Spleen (tissue), 11 donors: ENCODE results near the gene SLC17A1. TPM values are rescaled to one million over a fixed set of nuclear protein-coding genes. Genes with fewer than 3 reads are reported as not detected.

ENCODE experiments used
- DNase-seq: peaks from one replicate; pipeline ENCODE4 v3.0.0-alpha.2; 2020
- H3K27ac ChIP-seq, 8 donors: fragments of 200-600 bp; sonication (generic) in 7 of 8; 1 replicate in 4 of 8; 2 replicates in 4 of 8; pipeline versions ENCODE4 v1.5.0 to v1.8.0; 2016 to 2021; ENCODE audit warnings: inconsistent platforms in 4 of 8, mild to moderate bottlenecking in 4 of 8, moderate library complexity in 1 of 8
- H3K27me3 ChIP-seq, 7 donors: fragments of 200-600 bp; sonication (generic) in 6 of 7; replicated peaks in 1 of 7; 1 replicate in 4 of 7; 2 replicates in 3 of 7; pipeline versions ENCODE4 v1.5.0 to v1.8.0; 2016 to 2021; ENCODE audit warnings: inconsistent platforms in 3 of 7, mild to moderate bottlenecking in 1 of 7
- H3K36me3 ChIP-seq, 6 donors: fragments of 200-600 bp; sonication (generic) in 5 of 6; 1 replicate in 4 of 6; 2 replicates in 2 of 6; pipeline versions ENCODE4 v1.5.0 to v1.8.0; 2016 to 2021; ENCODE audit warnings: inconsistent platforms in 2 of 6
- H3K4me1 ChIP-seq, 6 donors: fragments of 200-600 bp; sonication (generic) in 5 of 6; 1 replicate in 3 of 6; 2 replicates in 3 of 6; pipeline versions ENCODE4 v1.5.0 to v1.8.0; 2016 to 2021; ENCODE audit warnings: inconsistent platforms in 3 of 6
- H3K4me3 ChIP-seq, 8 donors: fragments of 200-600 bp; sonication (generic) in 7 of 8; 1 replicate in 4 of 8; 2 replicates in 4 of 8; pipeline versions ENCODE4 v1.5.0 to v1.8.0; 2016 to 2021; ENCODE audit warnings: inconsistent platforms in 4 of 8, mild to moderate bottlenecking in 4 of 8, moderate library complexity in 2 of 8
- H3K9me3 ChIP-seq, 8 donors: fragments of 200-600 bp; sonication (generic) in 7 of 8; 1 replicate in 4 of 8; 2 replicates in 4 of 8; pipeline versions ENCODE4 v1.5.0 to v1.8.0; 2016 to 2021; ENCODE audit warnings: inconsistent platforms in 4 of 8
- POLR2A ChIP-seq, 3 donors: fragments of 450-650 bp; IDR thresholded peaks; one replicate each; pipeline ENCODE4 v1.5.1; 2017; ENCODE audit warnings: antibody characterized with exemption in 3 of 3, mild to moderate bottlenecking in 1 of 3
- POLR2AphosphoS5 ChIP-seq, 3 donors: sonication (generic); formaldehyde crosslinking; IDR thresholded peaks; one replicate each; pipeline ENCODE4 v1.5.1; 2017; ENCODE audit warnings: antibody characterized with exemption in 3 of 3
- WGBS, 5 donors: extraction: QIAGEN DNeasy Blood & Tissue Kit in 3 of 5; methylation state at CpG; one replicate each; pipeline versions ENCODE4 v1.1.5 to v1.1.7; 2013 to 2018; 5-methylcytosine and 5-hydroxymethylcytosine counted together
- intact Hi-C: fragments of 100-400 bp; cut with DNase I; formaldehyde crosslinking; loops from one replicate; pipeline ENCODE4 v1.15.0; 2023; ENCODE audit warnings: low total_unique reads
- polyA plus RNA-seq, 3 donors: library from polyadenylated mRNA; stranded (reverse); fragments of 200-250 nt; gene quantifications; one replicate each; pipeline ENCODE4 v1.2.1, GENCODE V29; 2013
- total RNA-seq, 7 donors: library from RNA; depleted of rRNA in 3 of 7; stranded (reverse); fragments of >200 nt in 3 of 7; fragmentation: NEBNext Ultra II Directional in 4 of 7; extraction: Animal tissue kit (Norgen Biotek cat#: 25700) in 4 of 7; gene quantifications; one replicate each; pipeline versions ENCODE4 v1.1.0 to v1.2.1, GENCODE V29; 2016 to 2021
- TF ChIP-seq, protein P1 (sequence below), 11 experiments: fragments of 200-600 bp in 7 of 11; fragments of 450-650 bp in 4 of 11; sonication (generic) in 4 of 11; IDR thresholded peaks in 8 of 11; conservative IDR thresholded peaks in 3 of 11; 1 replicate in 7 of 11; 2 replicates in 4 of 11; pipeline versions ENCODE4 v1.4.0 to v1.8.0; 2016 to 2021; ENCODE audit warnings: antibody characterized with exemption in 11 of 11, inconsistent platforms in 4 of 11, mild to moderate bottlenecking in 1 of 11
- donor health status: healthy with polysubstance abuse.
- donor health status: DM: no; HTN: no; CAD: no; lungs with moderate emphysema.
- donor health status: DM: no; HTN: no; CAD: no.
- donor health status: Bipolar disorder and iron deficiency.
- donor health status: healthy.
- donor health status: DM: no; HTN: no; CAD: no.
- donor health status: DM: yes; HTN: yes; CAD: no.

SLC17A1 gene
- total and polyA plus RNA-seq, 10 donors = not detected

- Histone ChIP-seq H3K9me3 (no peaks in the 10 kb centered on the region), H3K27ac (no peak overlapping the region), H3K27me3 (peaks cover 0 to 5% (median 0%) of the 10 kb centered on the region in 7 donors), H3K36me3 (no peaks in the 10 kb centered on the region), H3K4me1 (no peaks in the 10 kb centered on the region), H3K4me3 (no peak overlapping the region)
- intact Hi-C loops = no loop called here
- TF ChIP-seq POLR2AphosphoS5 (IDR thresholded peaks at IDR 0.05) (no peak), POLR2A (IDR thresholded peaks at IDR 0.05) (no peak)
- TF ChIP-seq, protein P1, sequence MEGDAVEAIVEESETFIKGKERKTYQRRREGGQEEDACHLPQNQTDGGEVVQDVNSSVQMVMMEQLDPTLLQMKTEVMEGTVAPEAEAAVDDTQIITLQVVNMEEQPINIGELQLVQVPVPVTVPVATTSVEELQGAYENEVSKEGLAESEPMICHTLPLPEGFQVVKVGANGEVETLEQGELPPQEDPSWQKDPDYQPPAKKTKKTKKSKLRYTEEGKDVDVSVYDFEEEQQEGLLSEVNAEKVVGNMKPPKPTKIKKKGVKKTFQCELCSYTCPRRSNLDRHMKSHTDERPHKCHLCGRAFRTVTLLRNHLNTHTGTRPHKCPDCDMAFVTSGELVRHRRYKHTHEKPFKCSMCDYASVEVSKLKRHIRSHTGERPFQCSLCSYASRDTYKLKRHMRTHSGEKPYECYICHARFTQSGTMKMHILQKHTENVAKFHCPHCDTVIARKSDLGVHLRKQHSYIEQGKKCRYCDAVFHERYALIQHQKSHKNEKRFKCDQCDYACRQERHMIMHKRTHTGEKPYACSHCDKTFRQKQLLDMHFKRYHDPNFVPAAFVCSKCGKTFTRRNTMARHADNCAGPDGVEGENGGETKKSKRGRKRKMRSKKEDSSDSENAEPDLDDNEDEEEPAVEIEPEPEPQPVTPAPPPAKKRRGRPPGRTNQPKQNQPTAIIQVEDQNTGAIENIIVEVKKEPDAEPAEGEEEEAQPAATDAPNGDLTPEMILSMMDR (IDR thresholded peaks at IDR 0.05 in 8 of 11, conservative IDR thresholded peaks at IDR 0.05 in 3 of 11) = no peak
- no peak for DNase-seq
- WGBS, 5 donors = 63 to 79% (median 76%) methylated on average over 4 of the region's 4 CpGs
Observed at GRCh38 chr6:25777856-25778649, 53.8 kb downstream of the SLC17A1 start.

DNA sequence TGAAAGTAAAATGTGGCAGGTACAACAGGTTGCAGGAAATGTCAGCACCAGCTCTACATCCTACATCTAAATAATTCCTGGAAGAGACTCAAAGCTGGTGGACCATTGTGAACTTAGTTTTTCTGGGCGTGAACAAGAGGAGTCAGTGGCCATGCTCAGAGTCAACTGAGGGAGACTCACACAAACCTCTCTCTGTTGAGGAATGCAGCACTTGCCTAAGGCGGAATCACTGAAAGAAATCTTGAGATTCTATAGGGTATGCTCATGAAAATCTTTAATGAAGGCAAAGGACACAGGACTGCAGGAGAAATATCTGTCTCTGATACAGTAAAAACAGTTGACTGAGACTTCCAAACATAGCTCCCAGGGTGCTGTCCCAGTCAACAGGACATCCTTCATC, 54.8 kb downstream of the SLC17A1 start:
- Histone ChIP-seq H3K4me1 (no peaks in the 10 kb centered on the region), H3K4me3 (no peak overlapping the region), H3K9me3 (no peaks in the 10 kb centered on the region), H3K27ac (no peak overlapping the region), H3K27me3 (peaks cover 0 to 5% (median 0%) of the 10 kb centered on the region in 7 donors), H3K36me3 (no peaks in the 10 kb centered on the region)
- 53 to 89% (median 72%) methylated on average over 2 of the region's 2 CpGs for WGBS, 5 donors
- intact Hi-C loops = no loop called here
- no peak for DNase-seq
- TF ChIP-seq POLR2AphosphoS5 (IDR thresholded peaks at IDR 0.05) (no peak), POLR2A (IDR thresholded peaks at IDR 0.05) (no peak)
- TF ChIP-seq, protein P1 (IDR thresholded peaks at IDR 0.05 in 8 of 11, conservative IDR thresholded peaks at IDR 0.05 in 3 of 11) = no peak

DNA sequence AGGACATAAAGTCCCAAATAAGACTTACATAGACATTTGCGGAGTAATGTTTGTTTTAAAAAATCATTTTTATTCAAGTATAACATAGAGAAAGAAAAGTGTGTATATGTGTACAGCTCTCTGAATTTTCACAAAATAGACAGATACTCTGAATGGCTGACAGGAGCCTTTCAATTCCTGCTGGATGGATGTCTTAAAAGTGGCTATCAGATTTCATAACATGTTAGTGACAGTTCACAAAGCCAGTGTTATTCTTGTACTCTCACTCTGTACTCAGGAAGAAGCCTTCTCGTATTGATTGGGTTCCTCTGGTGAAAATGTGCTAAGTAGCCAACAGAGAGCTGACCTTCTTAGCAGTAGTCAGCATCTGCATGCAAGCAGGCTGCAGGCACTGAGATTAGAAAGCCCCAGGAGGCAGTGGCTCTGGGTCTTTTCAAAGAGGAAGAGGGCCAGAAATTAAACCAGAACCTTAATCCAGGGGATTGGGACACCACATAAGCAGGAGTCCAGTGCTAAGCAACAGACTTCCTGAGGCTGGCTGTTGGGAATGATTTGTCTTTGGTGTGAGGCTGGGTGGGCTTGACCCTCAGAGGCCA, 57.6 kb downstream of the SLC17A1 start:
- Histone ChIP-seq H3K27me3 (peaks cover 0 to 5% (median 0%) of the 10 kb centered on the region in 7 donors), H3K36me3 (no peaks in the 10 kb centered on the region), H3K4me3 (no peak overlapping the region), H3K27ac (no peak overlapping the region), H3K4me1 (no peaks in the 10 kb centered on the region), H3K9me3 (no peaks in the 10 kb centered on the region)
- no peak for DNase-seq
- TF ChIP-seq, protein P1 (IDR thresholded peaks at IDR 0.05 in 8 of 11, conservative IDR thresholded peaks at IDR 0.05 in 3 of 11) = no peak
- no peak for TF ChIP-seq POLR2A (IDR thresholded peaks at IDR 0.05)
- TF ChIP-seq POLR2AphosphoS5 (IDR thresholded peaks at IDR 0.05) = no peak
- WGBS, 5 donors = 42 to 78% (median 58%) methylated on average over 2 of the region's 2 CpGs
- intact Hi-C loops = no loop called here

- TF ChIP-seq POLR2AphosphoS5 (IDR thresholded peaks at IDR 0.05) (no peak), POLR2A (IDR thresholded peaks at IDR 0.05) (no peak)
- TF ChIP-seq, protein P1 (IDR thresholded peaks at IDR 0.05 in 8 of 11, conservative IDR thresholded peaks at IDR 0.05 in 3 of 11) = no peak
- no peak for DNase-seq
- Histone ChIP-seq H3K27ac (no peak overlapping the region), H3K4me3 (no peak overlapping the region), H3K27me3 (peaks cover 0 to 3% (median 0%) of the 10 kb centered on the region in 7 donors), H3K9me3 (no peaks in the 10 kb centered on the region), H3K4me1 (no peaks in the 10 kb centered on the region), H3K36me3 (no peaks in the 10 kb centered on the region)
- intact Hi-C loops = no loop called here
- 80 to 97% (median 86%) methylated on average over 2 of the region's 2 CpGs for WGBS, 5 donors
Observed at GRCh38 chr6:25769983-25770382, 61.9 kb downstream of the SLC17A1 start.
